Measurements from ENCODE around the gene CRADD.
"Not testable (repeated sequence)": the region's sequence is repeated elsewhere in the genome, so short reads cannot be mapped to it uniquely, and the experiment has no call there.

Gene CRADD

GRCh38 chr12:93740751-93741150 lies 63.6 kb downstream of the CRADD start:
- DNase-seq: no peak

- DNase-seq: no peak
Measured at GRCh38 chr12:93741659-93742109, 64.5 kb downstream of the CRADD start.

GRCh38 chr12:93742110-93742934 lies 65.1 kb downstream of the CRADD start:
- peak; percentile 60 for DNase-seq

GRCh38 chr12:93743229-93743998 lies 66.2 kb downstream of the CRADD start:
- DNase-seq: no peak

- no peak for DNase-seq
Measured at GRCh38 chr12:93743999-93744689, 67.0 kb downstream of the CRADD start.

- no peak for DNase-seq
Measured at GRCh38 chr12:93745286-93745685, 68.1 kb downstream of the CRADD start.

GRCh38 chr12:93746572-93747168 lies 69.5 kb downstream of the CRADD start:
- DNase-seq: no peak

GRCh38 chr12:93748672-93749383 lies 71.7 kb downstream of the CRADD start:
- no peak for DNase-seq

- no peak for DNase-seq
Measured at GRCh38 chr12:93749515-93749914, 72.3 kb downstream of the CRADD start.

- no peak for DNase-seq
Measured at GRCh38 chr12:93750056-93750455, 72.9 kb downstream of the CRADD start.

- DNase-seq: no peak
Measured at GRCh38 chr12:93751864-93752610, 74.9 kb downstream of the CRADD start.

GRCh38 chr12:93753285-93753684 lies 76.1 kb downstream of the CRADD start:
- DNase-seq: no peak

- DNase-seq: no peak
Measured at GRCh38 chr12:93753838-93754429, 76.8 kb downstream of the CRADD start.

GRCh38 chr12:93754859-93755258 lies 77.7 kb downstream of the CRADD start:
- not testable (repeated sequence) for DNase-seq

- no peak for DNase-seq
Measured at GRCh38 chr12:93756288-93756687, 79.1 kb downstream of the CRADD start.

GRCh38 chr12:93757792-93758694 lies 80.9 kb downstream of the CRADD start:
- DNase-seq: no peak

- no peak for DNase-seq
Measured at GRCh38 chr12:93758801-93759373, 81.7 kb downstream of the CRADD start.

- no peak for DNase-seq
Measured at GRCh38 chr12:93759512-93760081, 82.4 kb downstream of the CRADD start.

- no peak for DNase-seq
Measured at GRCh38 chr12:93760275-93760875, 83.2 kb downstream of the CRADD start.

Measured in DMS 273 treated with DMSO at 0.1 percent for 48 hours (cell line).